Activated CD4-positive, alpha-beta T cell treated with anti-CD3 and anti-CD28 coated beads for 48 hours (primary cell): ENCODE data around the gene PHPT1.
A peak's percentile ranks its signal among the peaks of the same experiment; 100 is the strongest.
"Not testable (repeated sequence)": the region's sequence is repeated elsewhere in the genome, so short reads cannot be mapped to it uniquely, and the experiment has no call there.

ENCODE experiments used
- DNase-seq: peaks from one replicate; pipeline ENCODE4 v3.0.0-alpha.2; 2020

PHPT1 gene

DNA sequence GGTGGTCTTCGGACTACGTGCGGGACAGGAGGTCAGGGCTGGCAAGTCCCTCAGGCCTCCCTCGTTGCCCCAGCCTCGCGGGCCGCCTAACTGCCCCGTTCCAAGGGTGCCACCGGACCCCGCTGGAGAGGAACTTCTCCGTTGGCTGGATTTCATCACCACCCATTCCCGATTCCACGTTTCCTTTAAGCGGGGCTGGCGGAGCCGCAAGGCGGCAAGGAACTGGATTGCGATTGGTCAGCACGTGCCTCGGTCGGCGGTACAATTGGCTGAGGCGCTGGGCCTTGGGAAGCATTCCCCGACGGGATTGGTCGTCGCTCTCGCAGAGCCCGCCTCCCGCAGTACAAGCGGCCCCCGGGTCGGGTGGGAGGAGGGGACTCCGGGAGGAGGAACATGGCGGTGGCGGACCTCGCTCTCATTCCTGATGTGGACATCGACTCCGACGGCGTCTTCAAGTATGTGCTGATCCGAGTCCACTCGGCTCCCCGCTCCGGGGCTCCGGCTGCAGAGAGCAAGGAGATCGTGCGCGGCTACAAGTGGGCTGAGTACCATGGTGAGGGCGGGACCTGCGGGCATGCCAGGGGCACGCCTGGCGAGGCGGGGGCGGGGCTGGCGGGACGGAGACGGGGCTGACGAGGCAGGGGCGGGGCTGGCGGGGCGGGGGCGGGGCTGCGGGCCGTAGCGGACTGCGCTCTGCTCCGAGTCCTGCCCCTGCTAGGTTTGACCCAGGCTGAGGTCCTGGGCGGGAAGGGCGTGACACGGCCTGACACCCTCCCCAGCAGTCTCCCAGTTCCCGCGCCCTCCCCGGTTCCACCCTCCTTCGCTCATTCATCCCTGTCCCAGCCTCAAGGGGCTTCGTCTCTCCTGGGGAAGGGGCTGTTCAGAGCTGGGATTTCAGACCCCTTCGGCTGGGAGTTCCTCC is at the start of gene PHPT1:
TSS of gene PHPT1 (plus strand) at position 372 of the 922 bp plus-strand sequence. CDS start at position 394, 22 bp downstream.
- peak; percentile 98 for DNase-seq

DNA sequence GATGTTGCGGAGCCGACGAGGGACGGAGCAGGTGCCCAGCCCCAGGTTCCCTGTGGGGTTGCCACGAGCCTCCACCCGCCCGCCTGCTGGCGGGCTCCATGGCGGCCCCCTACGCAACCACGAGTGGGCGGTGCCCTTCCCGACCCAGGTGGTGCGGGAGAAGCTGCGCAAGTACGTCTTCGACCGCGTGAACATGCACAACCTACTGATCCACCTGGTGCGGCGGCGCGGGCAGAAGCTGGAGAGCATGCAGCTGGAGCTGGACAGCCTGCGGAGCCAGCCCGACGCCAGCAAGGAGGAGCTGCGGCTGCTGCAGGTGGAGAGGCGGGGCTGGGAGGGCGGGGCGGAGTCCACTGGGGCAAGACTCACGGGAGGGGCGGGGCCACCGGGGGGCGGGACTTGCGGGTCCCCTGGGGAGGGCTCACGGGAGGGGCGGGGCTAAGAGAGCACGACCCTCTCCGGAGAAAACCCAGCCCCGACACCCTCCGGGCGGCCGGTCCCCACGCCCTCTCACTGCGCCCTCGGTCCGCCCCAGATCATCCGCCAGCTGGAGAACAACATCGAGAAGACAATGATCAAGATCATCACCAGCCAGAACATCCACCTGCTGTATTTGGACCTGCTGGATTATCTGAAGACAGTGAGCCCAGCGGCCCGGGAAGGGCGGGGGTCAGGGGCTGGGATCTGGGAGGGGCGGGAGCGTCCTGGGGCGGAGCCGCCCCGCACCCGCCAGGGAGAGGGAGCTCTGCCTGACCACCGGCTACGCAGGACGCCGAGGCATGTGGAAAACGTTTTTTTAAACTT is 49.2 kb upstream of the PHPT1 start:
- peak; percentile 90 for DNase-seq

- no peak for DNase-seq
These were observed 46.9 kb upstream of the PHPT1 start for GRCh38 chr9:136802321-136802720.

GRCh38 chr9:136803009-136803550 is 46.1 kb upstream of the PHPT1 start:
- DNase-seq: not testable (repeated sequence)

DNA sequence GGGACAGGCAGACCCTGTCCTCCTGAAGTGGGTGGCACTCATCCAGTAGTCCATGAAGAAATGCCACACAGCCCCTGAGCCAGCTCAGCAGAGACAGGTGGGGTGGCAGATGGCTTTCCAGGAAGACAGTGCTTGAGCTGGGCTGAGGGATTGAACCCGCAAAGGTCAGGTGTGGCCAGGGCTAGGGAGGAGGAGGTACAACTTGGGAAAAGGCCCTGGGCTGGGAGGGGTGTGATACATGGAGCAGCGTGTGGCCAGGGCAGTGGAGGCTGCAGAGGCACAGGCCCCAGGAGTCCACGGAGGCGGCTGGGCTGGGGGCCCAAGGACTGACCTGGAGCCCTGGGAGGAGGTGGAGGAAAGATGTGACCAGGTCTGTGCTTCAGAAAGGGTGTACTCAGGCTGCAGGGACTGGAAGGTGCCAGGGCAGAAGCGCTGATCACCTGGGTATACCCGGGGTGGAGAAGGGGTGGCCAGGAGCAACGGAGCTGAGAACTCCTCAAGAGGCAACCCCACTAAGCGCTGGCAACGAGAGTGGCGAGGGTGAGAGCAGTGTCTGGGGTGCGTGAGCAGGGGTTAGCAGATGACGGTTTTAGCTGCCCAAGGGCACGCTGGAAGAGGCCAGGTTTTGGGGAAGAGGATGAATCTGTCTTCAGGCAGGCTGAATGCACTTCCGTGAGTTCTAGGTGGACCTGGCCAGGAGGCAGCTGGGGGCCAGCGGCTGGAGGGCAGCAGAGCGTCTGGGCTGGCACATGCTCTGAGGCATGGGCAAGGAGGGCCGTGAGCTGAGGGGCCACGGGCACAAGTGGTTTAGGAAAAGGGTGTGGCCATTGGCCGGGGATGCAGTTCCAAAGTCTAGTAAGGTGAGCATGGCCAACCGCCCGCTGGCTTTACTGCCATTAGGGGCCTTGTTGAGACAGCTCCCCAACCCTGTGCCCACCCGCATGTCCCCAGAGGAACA is 45.4 kb upstream of the PHPT1 start:
- no peak for DNase-seq

- DNase-seq: no peak
These were observed 44.6 kb upstream of the PHPT1 start for GRCh38 chr9:136804509-136805206.

DNA sequence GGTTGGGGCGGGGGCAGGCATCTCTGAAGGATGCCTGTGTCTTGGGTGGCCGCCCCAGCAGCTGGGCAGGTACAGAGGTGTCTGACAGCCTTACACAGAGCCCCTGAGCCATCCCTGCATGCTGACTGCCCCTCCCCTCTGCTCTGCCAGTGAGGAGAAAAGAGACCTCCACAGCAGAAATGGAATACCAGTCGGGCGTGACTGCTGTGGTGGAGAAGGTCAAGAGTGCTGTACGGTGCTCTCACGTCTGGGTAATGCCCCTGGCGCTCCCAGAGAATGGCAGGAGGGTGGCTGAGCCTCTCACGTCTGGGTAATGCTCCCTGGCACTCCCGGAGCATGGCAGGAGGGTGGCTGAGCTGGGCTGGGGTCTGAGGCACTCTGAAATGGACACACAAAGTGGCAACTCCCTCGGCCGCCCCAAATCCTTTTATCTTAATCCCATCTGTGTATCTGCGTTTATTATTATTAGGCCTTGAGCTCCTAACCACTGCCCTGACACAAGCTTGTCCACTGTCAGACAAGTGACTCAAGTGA is 43.9 kb upstream of the PHPT1 start:
- no peak for DNase-seq

DNA sequence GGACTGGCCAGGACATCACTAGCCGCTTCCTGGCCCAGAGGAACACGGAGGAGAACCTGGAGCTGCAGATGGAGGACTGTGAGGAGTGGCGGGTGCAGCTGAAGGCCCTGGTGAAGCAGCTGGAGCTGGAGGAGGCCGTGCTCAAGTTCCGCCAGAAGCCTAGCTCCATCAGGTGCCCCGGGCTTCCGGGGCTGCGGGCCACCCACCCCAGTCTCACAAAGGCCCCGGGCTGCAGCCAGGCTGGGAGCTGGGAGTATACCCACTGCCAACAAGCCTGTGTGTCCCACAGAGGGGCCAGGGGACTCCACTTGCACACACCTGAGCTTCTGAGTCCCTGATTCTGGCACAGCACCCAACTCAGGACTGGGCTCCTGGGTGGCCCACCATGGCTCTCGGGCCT is 43.1 kb upstream of the PHPT1 start:
- DNase-seq: no peak

DNA sequence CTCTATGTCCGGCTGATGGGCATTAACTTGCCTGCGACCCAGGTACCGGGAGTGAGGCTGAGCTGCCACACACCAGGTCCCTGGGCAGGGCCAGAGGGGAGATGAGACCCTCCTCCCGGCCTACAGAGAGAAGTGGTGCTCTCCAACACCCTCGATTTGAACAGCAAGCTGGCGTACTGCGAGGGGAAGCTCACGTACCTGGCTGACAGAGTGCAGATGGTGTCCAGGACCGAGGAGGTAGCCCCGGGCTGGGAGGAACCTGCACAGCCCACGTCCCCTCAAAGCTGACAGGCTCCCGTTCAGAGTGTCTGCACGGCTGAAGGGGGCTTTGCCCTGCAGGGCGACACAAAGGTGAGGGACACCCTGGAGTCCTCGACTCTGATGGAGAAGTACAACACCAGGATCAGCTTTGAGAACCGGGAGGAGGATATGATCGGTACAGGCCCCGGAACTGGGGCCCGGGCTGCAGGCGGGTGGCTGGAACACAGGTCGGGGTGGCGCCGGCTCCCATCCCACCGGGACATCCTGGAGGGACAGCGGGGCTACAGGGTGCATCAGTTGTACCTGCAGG is 42.5 kb upstream of the PHPT1 start:
- no peak for DNase-seq

- peak; percentile 83 for DNase-seq
These were observed 41.7 kb upstream of the PHPT1 start, which contains the start of gene RABL6 for GRCh38 chr9:136807281-136808074. Gene RABL6, plus strand, starts transcription at chr9:136807948. Its CDS starts 249 bp downstream, at chr9:136808197.

DNA sequence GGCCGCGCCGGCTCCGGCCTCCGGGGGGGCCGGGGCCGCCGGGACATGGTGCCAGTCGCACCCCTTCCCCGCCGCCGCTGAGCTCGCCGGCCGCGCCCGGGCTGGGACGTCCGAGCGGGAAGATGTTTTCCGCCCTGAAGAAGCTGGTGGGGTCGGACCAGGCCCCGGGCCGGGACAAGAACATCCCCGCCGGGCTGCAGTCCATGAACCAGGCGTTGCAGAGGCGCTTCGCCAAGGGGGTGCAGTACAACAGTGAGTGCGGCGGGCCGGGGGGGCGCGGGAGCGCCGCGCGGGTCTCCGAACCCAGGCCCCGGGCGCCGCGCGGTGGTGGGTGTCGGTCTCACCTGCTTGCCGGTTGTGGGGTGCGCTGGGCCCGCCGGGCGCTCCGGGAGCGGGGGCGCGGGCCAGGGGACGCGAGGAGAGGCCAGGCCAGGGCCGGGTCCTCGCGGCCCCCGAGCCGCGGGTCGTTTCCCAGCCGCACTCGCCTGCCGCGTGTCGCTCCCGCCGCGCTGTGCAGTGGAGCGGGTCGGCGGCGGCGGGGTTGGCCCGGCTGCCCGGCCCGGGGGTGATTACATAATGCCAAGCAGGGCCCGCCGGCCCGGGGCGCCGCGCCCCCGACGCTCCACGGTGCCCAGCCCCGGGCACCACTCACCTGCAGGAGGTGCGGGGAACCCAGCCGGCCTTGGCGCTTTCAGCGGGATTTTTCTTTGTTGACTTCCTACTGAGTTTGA is 41.0 kb upstream of the PHPT1 start:
- peak; percentile 47 for DNase-seq

DNA sequence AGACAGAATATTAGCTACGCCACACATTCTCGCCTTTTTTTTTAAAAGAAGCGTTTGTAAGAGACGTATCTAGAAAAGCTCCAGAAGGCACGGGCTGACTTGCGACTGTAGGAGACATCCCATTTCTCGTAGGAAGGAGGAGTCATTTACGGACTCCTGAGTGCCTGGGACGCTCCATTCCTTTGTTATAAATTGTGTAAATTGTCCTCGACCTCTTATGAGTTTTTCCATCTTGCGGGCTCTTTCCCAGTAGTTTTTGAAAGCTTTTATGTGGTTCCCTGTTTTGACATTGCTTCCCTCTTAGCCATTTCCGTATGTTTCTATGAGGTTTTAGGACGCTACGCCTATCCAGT is 40.4 kb upstream of the PHPT1 start:
- DNase-seq: no peak

DNA sequence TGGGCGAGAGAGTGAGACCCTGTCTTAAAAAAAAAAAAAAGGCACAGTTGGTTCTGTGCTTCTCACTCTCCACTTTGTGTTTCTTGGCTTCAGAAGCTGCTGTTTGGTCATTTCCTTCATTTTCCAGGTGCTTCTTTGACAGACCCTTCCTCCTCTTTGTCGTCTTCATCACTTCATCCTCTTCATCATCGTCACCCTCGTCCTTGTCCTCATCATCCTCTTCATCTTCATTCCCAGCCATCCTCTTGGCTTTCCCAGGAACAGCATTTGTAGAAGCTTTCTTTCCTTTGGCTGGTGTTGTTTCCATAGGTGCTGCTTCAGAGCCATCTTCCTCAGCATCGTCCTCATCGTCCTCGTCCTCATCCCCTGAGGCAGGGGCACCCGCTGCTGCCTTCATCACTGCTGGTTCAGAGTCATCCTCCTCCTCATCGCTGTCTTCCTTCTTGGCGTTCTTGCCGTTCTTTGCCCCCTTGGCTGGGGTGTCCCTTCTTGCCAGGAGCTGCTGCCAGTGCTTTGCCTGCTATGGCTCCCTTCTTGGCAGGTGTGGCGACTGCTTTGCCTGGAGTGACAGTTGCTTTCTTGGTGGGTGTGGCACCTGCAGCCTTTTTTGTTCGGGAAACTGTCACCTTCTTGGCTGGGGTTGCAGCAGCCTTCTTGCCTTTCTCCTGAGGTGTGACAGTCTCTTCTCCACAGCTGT is 34.3 kb upstream of the PHPT1 start:
- DNase-seq: no peak

- no peak for DNase-seq
These were observed 33.8 kb upstream of the PHPT1 start for GRCh38 chr9:136815422-136815782.

DNA sequence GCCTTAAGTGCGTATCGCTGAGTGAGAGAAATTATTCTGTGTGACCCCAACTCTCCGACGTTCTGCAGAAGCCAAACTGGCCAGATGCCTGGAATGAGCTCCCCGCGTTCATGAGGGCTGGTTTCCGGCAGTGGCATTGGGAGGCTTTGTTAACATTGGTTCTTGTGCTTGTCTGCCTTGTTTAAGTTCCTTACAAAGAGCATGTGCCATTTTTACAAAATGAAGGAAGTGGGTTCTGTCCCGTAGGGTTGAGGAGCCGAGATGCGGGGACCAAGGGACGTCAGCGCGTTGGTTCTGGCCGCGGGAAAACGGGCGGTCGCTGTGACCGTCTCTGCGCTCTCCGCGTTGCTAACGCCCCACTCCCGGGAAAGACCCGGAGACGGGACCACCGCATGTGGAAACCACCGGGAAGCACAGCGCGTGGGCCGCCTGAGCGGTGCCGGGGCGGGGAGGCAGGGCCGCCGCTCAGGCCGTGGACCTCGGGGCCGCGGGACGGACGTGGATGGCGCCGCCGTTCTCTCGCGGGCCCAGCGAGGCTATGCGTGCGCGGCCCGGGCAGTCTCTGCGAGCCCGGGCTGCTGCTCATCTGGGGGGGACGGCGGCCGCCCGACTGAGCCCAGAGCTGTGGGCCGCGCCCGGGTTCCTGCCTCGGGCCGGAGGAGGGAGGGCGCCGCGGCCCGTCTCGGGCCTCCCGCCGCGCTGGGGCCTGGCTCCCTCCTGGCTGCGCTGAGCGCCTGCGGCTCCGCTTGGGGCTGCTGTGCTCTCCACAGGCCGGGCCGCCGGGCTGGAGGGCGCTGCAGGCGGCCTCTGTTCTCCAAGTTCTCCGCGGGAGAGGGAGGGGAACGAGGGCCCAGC is 28.0 kb upstream of the PHPT1 start:
- no peak for DNase-seq

GRCh38 chr9:136821826-136822544 is 27.2 kb upstream of the PHPT1 start:
- no peak for DNase-seq
